ENCODE data around the gene SHISA8. TPM values are rescaled to one million over a fixed set of nuclear protein-coding genes. Genes with fewer than 3 reads are reported as not detected.
"Not testable (repeated sequence)": the region's sequence is repeated elsewhere in the genome, so short reads cannot be mapped to it uniquely, and the experiment has no call there.

The SHISA8 gene
- total RNA-seq, 1 donor from 2014 or later, result not detected

DNA sequence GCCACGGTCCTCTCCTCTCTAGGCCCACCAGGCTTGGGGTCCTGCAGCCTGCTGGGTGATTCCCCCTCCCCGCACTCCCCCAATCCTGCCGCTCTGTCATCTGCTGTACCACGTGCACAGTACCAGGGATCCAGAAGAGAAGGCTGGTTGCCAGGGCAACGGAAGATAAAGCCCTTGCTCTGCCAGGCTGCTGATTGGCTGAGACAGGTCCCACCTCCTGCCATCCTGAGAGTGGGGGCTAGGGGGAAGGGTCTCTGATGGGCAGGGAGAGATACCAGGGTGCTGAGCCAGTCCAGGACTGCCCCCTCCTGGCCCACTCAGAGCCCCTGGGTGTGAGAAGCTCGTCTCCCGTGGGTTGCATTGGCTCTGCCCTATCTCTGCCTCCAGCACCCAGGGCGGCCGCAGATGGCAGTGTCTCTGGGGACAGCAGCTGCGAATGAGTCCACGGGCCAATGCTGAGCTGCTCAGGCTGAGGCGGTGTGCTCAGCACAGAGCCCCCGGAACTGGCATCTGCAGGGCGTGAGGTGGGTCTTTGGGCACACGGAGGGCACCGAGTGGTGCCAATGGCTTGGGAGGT, 37.1 kb upstream of the SHISA8 start, which contains the start of gene SMIM45:
SMIM45 (plus strand) TSS at position 253 of the 577 bp plus-strand sequence.
- H3K9me3 ChIP-seq, result no peaks in the 10 kb centered on the region
- no peaks in the 10 kb centered on the region for H3K27me3 ChIP-seq
- H3K36me3 ChIP-seq, result no peaks in the 10 kb centered on the region
- no peak within 1 kb of the TSS for H3K27ac ChIP-seq
- no peak for DNase-seq (ENCODE audit: extremely low spot score in 2 of 2)
- H3K4me1 ChIP-seq, result no peaks in the 10 kb centered on the region
- intact Hi-C loops (cut with DNase I), result no loop called here
- H3K4me3 ChIP-seq, result no peak within 1 kb of the TSS
- TF ChIP-seq, protein P1, sequence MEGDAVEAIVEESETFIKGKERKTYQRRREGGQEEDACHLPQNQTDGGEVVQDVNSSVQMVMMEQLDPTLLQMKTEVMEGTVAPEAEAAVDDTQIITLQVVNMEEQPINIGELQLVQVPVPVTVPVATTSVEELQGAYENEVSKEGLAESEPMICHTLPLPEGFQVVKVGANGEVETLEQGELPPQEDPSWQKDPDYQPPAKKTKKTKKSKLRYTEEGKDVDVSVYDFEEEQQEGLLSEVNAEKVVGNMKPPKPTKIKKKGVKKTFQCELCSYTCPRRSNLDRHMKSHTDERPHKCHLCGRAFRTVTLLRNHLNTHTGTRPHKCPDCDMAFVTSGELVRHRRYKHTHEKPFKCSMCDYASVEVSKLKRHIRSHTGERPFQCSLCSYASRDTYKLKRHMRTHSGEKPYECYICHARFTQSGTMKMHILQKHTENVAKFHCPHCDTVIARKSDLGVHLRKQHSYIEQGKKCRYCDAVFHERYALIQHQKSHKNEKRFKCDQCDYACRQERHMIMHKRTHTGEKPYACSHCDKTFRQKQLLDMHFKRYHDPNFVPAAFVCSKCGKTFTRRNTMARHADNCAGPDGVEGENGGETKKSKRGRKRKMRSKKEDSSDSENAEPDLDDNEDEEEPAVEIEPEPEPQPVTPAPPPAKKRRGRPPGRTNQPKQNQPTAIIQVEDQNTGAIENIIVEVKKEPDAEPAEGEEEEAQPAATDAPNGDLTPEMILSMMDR (IDR thresholded peaks at IDR 0.05), result no peak
- TF ChIP-seq POLR2AphosphoS5 (IDR thresholded peaks at IDR 0.05; ENCODE audit: insufficient read depth in 1 of 2, low read depth in 1 of 2), result no peak
- TF ChIP-seq POLR2A (IDR thresholded peaks at IDR 0.05), result no peak

DNA sequence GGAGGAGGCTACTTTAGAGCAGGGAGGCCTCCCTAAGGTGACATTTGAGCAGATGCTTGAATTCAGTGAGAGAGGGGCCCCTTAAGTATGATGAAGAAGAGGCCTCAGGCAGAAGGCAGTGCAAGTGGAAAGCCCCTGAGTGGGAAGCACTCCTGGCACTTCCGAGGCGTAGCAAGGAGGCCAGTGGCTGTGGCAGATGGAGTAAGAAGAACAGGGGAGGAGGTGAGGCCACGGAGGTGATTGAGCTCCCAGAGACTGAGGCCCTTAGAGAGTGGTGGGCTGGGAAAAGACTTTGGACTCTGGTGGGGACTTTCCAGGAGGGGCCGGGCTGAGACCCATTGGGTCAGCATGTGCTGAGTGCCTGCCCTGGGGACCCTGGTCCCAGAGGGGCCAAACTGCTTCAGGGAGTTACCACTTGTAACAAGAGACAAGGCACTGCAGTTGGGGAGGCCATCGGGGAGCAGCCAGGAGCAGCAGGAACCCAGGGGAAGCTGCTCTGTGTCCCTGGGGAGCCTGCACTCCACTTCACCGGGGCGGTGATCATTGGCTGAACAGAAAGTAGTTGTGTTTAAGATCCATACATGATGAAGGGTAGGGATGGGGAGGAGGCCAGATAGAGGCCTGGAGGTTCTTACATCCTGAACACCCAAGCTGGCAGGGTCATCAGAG, 34.6 kb upstream of the SHISA8 start:
- intact Hi-C loops (cut with DNase I), result loop anchor here (10.0 kb wide), 2 partner anchors 125 to 205 kb away; no protein-coding TSS in a partner anchor
- TF ChIP-seq POLR2A (IDR thresholded peaks at IDR 0.05) (no peak), POLR2AphosphoS5 (IDR thresholded peaks at IDR 0.05; ENCODE audit: insufficient read depth in 1 of 2, low read depth in 1 of 2) (no peak)
- H3K4me3 ChIP-seq, result no peak overlapping the region

DNA sequence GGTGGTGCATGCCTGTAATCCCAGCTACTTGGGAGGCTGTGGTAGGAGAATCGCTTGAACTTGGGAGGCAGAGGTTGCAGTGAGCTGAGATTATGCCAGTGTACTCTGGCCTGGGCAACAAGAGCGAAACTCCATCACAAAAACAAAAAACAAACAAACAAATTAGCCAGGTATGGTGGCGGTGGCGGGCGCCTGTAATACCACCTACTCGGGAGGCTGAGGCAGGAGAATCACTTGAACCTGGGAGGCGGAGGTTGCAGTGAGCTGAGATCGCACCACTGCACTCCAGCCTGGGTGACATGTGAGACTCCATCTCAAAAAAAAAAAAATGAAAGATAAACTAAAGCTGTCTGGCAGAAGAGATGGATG, 34.0 kb upstream of the SHISA8 start:
- peaks cover 12% of the 10 kb centered on the region for H3K4me1 ChIP-seq
- intact Hi-C loops (cut with DNase I), result loop anchor here (10.0 kb wide), 2 partner anchors 124 to 204 kb away; no protein-coding TSS in a partner anchor
- not testable (repeated sequence) for H3K27ac ChIP-seq; DNase-seq (ENCODE audit: extremely low spot score in 2 of 2); H3K9me3 ChIP-seq; H3K36me3 ChIP-seq; H3K4me3 ChIP-seq; H3K27me3 ChIP-seq

More for the DNA sequence above, 34.6 kb upstream of the SHISA8 start:
- Histone ChIP-seq H3K4me1 (peaks cover 12% of the 10 kb centered on the region), H3K36me3 (no peaks in the 10 kb centered on the region), H3K9me3 (no peaks in the 10 kb centered on the region), H3K27me3 (no peaks in the 10 kb centered on the region), H3K27ac (no peak overlapping the region)
- no peak for DNase-seq (ENCODE audit: extremely low spot score in 2 of 2)

DNA sequence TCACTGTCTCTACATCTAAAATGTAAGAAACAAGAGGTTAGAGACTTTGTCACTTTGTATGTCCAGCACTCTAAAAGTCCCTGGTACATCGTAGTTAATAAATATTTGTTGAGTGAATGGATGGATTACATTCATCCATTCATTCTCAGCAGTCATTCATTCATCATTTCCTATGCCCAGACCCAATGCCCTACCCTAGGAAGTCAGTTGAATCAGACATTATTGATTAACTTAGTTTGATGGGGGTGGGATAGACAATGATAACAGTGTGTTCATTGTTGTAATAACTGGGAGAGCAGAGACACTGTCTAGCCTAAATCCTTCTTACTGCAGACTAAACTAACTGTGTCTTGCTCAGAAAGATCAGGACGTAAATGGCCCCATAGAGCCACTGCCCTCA, 33.3 kb upstream of the SHISA8 start:
- no peak for DNase-seq (ENCODE audit: extremely low spot score in 2 of 2)

DNA sequence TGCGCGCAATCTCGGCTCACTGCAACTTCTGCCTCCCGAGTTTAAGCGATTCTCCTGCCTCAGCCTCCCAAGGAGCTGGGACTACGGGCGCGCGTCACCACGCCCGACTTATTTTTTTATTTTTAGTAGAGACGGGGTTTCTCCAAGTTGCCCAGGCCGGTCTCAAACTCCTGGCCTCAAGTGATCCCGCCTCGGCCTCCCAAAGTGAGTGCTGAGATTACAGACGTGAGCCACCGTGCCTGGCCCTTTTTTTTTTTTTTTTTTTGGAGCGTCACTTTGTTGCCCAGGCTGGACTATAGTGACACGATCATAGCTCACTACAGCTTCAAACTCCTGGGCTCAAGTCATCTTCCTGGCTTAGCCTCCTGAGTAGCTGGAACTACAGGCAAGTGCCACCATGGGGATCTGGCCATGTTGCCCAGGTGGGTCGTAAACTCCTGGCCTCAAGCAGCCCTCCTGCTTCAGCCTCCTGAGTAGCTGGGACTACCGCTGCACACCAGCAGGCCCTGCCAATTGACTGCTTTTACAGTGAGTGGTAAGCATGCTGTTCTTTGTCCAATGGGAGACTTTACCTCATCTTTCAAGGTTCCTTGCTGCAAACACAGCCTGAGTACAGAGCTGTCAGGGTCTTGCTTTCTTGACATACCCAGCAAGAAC, 32.7 kb upstream of the SHISA8 start:
- no peak for DNase-seq (ENCODE audit: extremely low spot score in 2 of 2)
- H3K27me3 ChIP-seq, result no peaks in the 10 kb centered on the region
- TF ChIP-seq, protein P1 (IDR thresholded peaks at IDR 0.05), result no peak
- TF ChIP-seq POLR2AphosphoS5 (IDR thresholded peaks at IDR 0.05; ENCODE audit: insufficient read depth in 1 of 2, low read depth in 1 of 2), result no peak
- no peak for TF ChIP-seq POLR2A (IDR thresholded peaks at IDR 0.05)
- no peaks in the 10 kb centered on the region for H3K9me3 ChIP-seq
- H3K4me1 ChIP-seq, result peaks cover 12% of the 10 kb centered on the region
- intact Hi-C loops (cut with DNase I), result loop anchor here (10.0 kb wide), 2 partner anchors 123 to 203 kb away; no protein-coding TSS in a partner anchor
- peak overlapping the region; percentile 57 to 73 for H3K4me3 ChIP-seq
- H3K36me3 ChIP-seq, result no peaks in the 10 kb centered on the region
- no peak overlapping the region for H3K27ac ChIP-seq

More for the DNA sequence above, 33.3 kb upstream of the SHISA8 start:
- Histone ChIP-seq H3K27me3 (no peaks in the 10 kb centered on the region), H3K27ac (no peak overlapping the region), H3K4me3 (no peak overlapping the region), H3K36me3 (no peaks in the 10 kb centered on the region), H3K4me1 (peaks cover 12% of the 10 kb centered on the region), H3K9me3 (no peaks in the 10 kb centered on the region)
- intact Hi-C loops (cut with DNase I), result loop anchor here (10.0 kb wide), 2 partner anchors 123 to 203 kb away; no protein-coding TSS in a partner anchor
- no peak for TF ChIP-seq POLR2A (IDR thresholded peaks at IDR 0.05)
- TF ChIP-seq, protein P1 (IDR thresholded peaks at IDR 0.05), result no peak
- TF ChIP-seq POLR2AphosphoS5 (IDR thresholded peaks at IDR 0.05; ENCODE audit: insufficient read depth in 1 of 2, low read depth in 1 of 2), result no peak

All from vagina (tissue), 2 donors.